DND-41 (cell line): ENCODE data around the gene TMEM18.
A peak's percentile ranks its signal among the peaks of the same experiment; 100 is the strongest.

ENCODE experiments used
- ATAC-seq: fragments of 200-7000 bp; cut with Tn5 transposase; 3 replicates; pipeline ENCODE4 v1.9.1; 2021; ENCODE audit warnings: low read depth; ENCODE audit not compliant: insufficient read depth
- DNase-seq: peaks from one replicate; pipeline ENCODE4 v3.0.0-alpha.2; 2020
- H2AFZ ChIP-seq: 2 replicates; pipeline ENCODE4 v1.6.0; 2012; ENCODE audit warnings: low read depth, low read length
- H3K27ac ChIP-seq: 2 replicates; pipeline ENCODE4 v1.5.1; 2012; ENCODE audit warnings: low read length, inconsistent platforms
- H3K27me3 ChIP-seq: fragments of 200-600 bp; sonication (generic); 2 replicates; pipeline ENCODE4 v1.6.0; 2012; ENCODE audit warnings: low read length, mild to moderate bottlenecking, inconsistent platforms; ENCODE audit not compliant: insufficient read depth, poor library complexity
- H3K36me3 ChIP-seq: 2 replicates; pipeline ENCODE4 v1.5.1; 2012; ENCODE audit warnings: low read length, inconsistent platforms; ENCODE audit not compliant: insufficient read depth
- H3K4me1 ChIP-seq: 2 replicates; pipeline ENCODE4 v1.5.1; 2012; ENCODE audit warnings: mild to moderate bottlenecking, low read length; ENCODE audit not compliant: insufficient read depth
- H3K4me2 ChIP-seq: 2 replicates; pipeline ENCODE4 v1.6.0; 2012; ENCODE audit warnings: mild to moderate bottlenecking, moderate library complexity, low read length, inconsistent platforms; ENCODE audit not compliant: insufficient read depth
- H3K4me3 ChIP-seq, 2 experiments: fragments of 200-600 bp in 1 of 2; shearing (Covaris generic) in 1 of 2; 2 replicates each; pipeline ENCODE4 v1.5.1; 2012 to 2016; ENCODE audit warnings: inconsistent platforms in 2 of 2, low read length in 2 of 2, mild to moderate bottlenecking in 2 of 2, low read depth in 1 of 2, moderate library complexity in 1 of 2
- H3K79me2 ChIP-seq: 2 replicates; pipeline ENCODE4 v1.6.0; 2012; ENCODE audit warnings: low read length, inconsistent platforms; ENCODE audit not compliant: insufficient read depth
- H3K9ac ChIP-seq: 2 replicates; pipeline ENCODE4 v1.6.0; 2012; ENCODE audit warnings: low read depth, mild to moderate bottlenecking, inconsistent platforms, low read length, moderate library complexity
- H3K9me3 ChIP-seq: 2 replicates; pipeline ENCODE4 v1.5.1; 2012; ENCODE audit warnings: low read length, moderate library complexity, mild to moderate bottlenecking, inconsistent platforms; ENCODE audit not compliant: insufficient read depth, severe bottlenecking
- H4K20me1 ChIP-seq: 2 replicates; pipeline ENCODE4 v1.6.0; 2012; ENCODE audit warnings: low read length; ENCODE audit not compliant: insufficient read depth
- CTCF ChIP-seq: IDR thresholded peaks from 2 replicates; pipeline ENCODE4 v1.5.1; 2012; ENCODE audit warnings: borderline replicate concordance, low read length, moderate library complexity, mild to moderate bottlenecking; ENCODE audit not compliant: poor library complexity, severe bottlenecking; ENCODE audit errors: extremely low read depth
- EZH2 ChIP-seq: IDR thresholded peaks from 3 replicates; pipeline ENCODE4 v1.6.1; 2012; ENCODE audit warnings: borderline replicate concordance, low read depth, mild to moderate bottlenecking, moderate library complexity, low read length, inconsistent platforms; ENCODE audit not compliant: severe bottlenecking

Gene TMEM18

DNA sequence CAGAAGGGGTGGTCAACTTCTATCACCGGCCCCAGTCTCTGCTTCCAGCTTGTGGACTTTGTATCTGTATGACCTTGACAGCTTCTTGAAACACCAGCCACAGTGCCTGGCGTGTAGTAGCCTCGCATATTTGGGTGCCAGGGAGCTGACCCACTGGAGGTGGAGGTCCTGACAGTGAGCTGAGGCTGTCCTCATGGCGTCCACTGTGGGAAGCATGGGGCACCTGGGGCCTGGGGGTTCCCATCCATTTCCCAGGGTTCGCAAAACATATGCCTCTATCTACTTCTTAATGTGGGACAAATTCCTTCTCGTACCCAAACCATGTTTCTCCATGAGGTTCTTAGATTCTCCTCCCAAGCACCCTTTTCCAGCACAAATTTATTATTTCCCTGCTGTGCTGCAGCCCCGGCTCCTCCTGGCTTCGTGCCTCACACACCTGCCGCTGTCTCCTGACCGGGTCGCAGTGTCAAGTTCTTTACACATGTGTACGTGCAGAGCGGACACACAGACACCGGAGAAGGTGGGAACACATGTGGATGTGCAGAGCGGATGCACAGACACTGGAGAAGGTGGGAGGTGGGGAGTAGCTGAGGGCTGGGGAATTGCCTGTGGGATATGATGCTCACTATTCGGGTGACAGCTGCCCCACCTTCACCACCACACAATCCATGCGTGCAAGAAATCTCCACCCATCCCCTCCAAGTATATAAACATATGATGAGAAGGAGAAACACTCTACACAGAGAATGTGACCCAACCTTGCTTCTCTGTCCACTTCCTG lies 23.4 kb downstream of the TMEM18 start:
- H3K27ac ChIP-seq, result peak overlapping the region; percentile 10; the same call in 1 of the 2 replicates

GRCh38 chr2:652881-653480 lies 24.2 kb downstream of the TMEM18 start:
- Histone ChIP-seq H3K9me3 (no peaks in the 10 kb centered on the region), H3K36me3 (no peaks in the 10 kb centered on the region), H2AFZ (peak overlapping the region; percentile 19; the same call in 1 of the 2 replicates), H4K20me1 (no peaks in the 10 kb centered on the region), H3K4me3 (no peak overlapping the region), H3K27ac (peak overlapping the region; percentile 10; the same call in 1 of the 2 replicates), H3K27me3 (no peaks in the 10 kb centered on the region), H3K4me2 (no peak overlapping the region), H3K9ac (no peak overlapping the region), H3K4me1 (peaks cover 46% of the 10 kb centered on the region), H3K79me2 (no peaks in the 10 kb centered on the region)
- TF ChIP-seq CTCF, result no peak
- TF ChIP-seq EZH2, result no peak
- ATAC-seq (peak; percentile 52), DNase-seq (peak; percentile 52)

More for the DNA sequence above, 23.4 kb downstream of the TMEM18 start:
- TF ChIP-seq CTCF, result no peak
- no peak for TF ChIP-seq EZH2
- Histone ChIP-seq H2AFZ (no peak overlapping the region), H3K9me3 (no peaks in the 10 kb centered on the region), H3K36me3 (no peaks in the 10 kb centered on the region), H3K4me3 (no peak overlapping the region), H3K79me2 (no peaks in the 10 kb centered on the region), H3K4me1 (peaks cover 46% of the 10 kb centered on the region), H3K9ac (no peak overlapping the region), H4K20me1 (no peaks in the 10 kb centered on the region), H3K4me2 (no peak overlapping the region), H3K27me3 (no peaks in the 10 kb centered on the region)
- no peak for ATAC-seq
- no peak for DNase-seq

DNA sequence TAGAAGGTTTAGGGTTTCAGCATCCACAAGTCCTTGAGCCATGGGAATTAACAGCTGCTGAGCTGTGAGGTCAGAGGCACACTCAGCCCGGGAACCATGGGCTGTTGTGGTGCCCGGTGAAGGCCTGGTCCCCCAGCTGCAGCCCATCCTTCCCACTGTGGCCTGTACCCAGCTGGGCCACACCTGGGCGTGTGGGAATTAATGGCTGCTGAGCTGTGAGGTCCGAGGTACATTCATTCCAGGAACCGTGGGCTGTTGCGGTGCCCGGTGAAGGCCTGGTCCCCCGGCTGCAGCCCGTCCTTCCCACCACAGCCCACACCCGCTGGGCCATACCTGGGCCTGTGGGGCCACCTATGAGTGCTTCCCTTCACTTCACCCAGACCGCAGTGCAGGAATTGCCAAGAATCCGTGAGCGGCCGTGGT lies 25.2 kb downstream of the TMEM18 start:
- peaks cover 36% of the 10 kb centered on the region for H3K4me1 ChIP-seq
- H3K36me3 ChIP-seq, result no peaks in the 10 kb centered on the region
- no peak overlapping the region for H3K4me3 ChIP-seq
- H3K9me3 ChIP-seq, result no peaks in the 10 kb centered on the region
- no peaks in the 10 kb centered on the region for H4K20me1 ChIP-seq
- no peak overlapping the region for H3K4me2 ChIP-seq
- DNase-seq, result no peak
- TF ChIP-seq CTCF, result no peak
- TF ChIP-seq EZH2, result no peak
- H2AFZ ChIP-seq, result no peak overlapping the region
- H3K9ac ChIP-seq, result no peak overlapping the region
- no peaks in the 10 kb centered on the region for H3K79me2 ChIP-seq
- ATAC-seq, result no peak
- no peak overlapping the region for H3K27ac ChIP-seq
- no peaks in the 10 kb centered on the region for H3K27me3 ChIP-seq
